Activated CD8-positive, alpha-beta memory T cell treated with anti-CD3 and anti-CD28 coated beads, Interleukin-2, amount 50 U/mL, for 24 hours (primary cell): ENCODE data around the gene MED22.
"Not testable (repeated sequence)": the region's sequence is repeated elsewhere in the genome, so short reads cannot be mapped to it uniquely, and the experiment has no call there.

ENCODE experiments used
- DNase-seq: peaks from one replicate; pipeline ENCODE4 v3.0.0-alpha.2; 2020; ENCODE audit errors: extremely low read depth

Gene MED22

GRCh38 chr9:133347985-133348717 is at the start of gene MED22, which contains the start of gene RPL7A:
Gene MED22 (minus strand): TSS chr9:133348131. CDS start chr9:133346662, 1,469 bp downstream.
Gene RPL7A (plus strand): TSS chr9:133348218. CDS start chr9:133348244, 26 bp downstream.
- peak; percentile 88 for DNase-seq

GRCh38 chr9:133397370-133397769 is 49.4 kb upstream of the MED22 start:
- no peak for DNase-seq

DNA sequence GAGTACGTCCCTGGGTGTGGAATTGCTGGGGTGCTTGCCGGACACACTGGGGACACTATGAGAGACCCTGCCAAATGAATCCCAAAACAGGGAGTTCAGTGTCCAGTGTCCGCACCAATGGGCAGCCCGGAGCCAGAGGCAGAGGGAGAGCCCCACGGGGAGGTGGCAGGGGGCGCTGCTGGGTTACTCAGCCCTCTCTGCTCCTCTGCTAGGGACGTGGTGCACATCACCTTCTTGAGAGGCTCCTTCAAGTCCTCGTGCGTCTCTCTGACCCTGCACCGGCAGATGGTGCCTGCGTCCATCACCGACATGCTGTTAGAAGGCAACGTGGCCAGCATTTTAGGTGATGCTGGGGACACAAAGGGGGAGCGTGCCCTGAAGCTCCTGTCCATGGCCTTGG is 49.0 kb upstream of the MED22 start:
- DNase-seq = no peak

- DNase-seq = no peak
Measured at GRCh38 chr9:133394687-133395271, 46.8 kb upstream of the MED22 start.

- DNase-seq = no peak
Measured at GRCh38 chr9:133393399-133393798, 45.5 kb upstream of the MED22 start.

DNA sequence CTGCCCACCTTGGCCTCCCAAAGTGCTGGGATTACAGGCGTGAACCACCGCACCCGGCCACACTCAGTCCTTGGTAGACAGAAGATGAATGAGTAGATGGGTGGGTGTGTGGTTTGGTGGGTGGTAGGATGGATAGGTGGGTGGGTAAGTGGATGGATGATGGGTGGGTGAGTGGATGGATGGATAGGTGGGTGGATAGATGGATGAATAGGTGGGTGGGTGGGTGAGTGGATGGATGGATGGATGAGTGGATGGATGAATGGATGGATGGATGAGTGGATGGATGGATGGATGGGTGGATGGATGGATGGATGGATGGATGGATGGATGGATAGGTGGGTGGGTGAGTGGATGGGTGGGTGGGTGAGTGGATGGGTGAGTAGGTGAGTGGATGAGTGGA is 44.4 kb upstream of the MED22 start:
- not testable (repeated sequence) for DNase-seq

- not testable (repeated sequence) for DNase-seq
Measured at GRCh38 chr9:133391449-133391848, 43.5 kb upstream of the MED22 start.

- no peak for DNase-seq
Measured at GRCh38 chr9:133390713-133391112, 42.8 kb upstream of the MED22 start.

DNA sequence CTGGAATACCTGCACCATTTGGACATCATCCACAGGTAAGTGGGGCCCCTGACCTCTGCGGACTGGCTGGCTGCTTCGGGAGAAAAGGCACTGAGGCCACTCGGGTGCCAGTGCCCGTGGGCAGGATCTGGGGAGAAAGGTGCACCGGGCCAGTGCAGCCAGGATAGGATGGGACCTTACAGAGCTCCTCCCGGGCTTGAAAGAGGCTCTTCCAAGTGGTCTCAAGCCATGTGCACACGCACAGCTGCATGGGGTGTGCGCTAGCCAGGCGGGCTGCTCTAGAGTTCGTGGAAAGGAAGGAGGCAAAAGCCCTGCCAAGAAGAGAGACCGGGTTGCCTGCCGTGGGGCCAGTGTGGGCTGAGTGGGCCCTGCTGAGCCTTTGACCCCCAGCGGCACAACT is 41.6 kb upstream of the MED22 start:
- DNase-seq = no peak

- DNase-seq = no peak
Measured at GRCh38 chr9:133389025-133389557, 41.2 kb upstream of the MED22 start.

DNA sequence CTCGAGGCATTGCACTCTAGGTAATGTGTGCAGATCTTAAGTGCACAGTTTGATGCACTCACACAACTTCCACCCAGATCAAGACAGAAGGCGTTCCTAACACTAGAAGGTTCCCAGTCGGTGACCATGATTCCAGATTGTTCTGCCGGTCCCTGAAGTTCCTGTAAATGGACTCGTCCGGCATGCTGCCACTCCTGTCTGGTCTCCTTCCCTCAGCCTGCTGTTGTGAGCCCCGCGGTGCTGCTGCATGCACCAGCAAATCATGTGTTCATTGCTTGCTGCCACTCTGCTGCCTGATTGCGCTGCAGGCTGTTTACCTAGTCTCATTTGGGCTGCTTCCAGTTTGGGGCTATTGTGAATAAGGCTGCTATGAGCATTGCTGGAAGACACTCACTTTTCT is 39.7 kb upstream of the MED22 start:
- no peak for DNase-seq

GRCh38 chr9:133386338-133386737 is 38.4 kb upstream of the MED22 start:
- DNase-seq = no peak

- DNase-seq = no peak
Measured at GRCh38 chr9:133385452-133385851, 37.5 kb upstream of the MED22 start.

GRCh38 chr9:133384736-133385321 is 36.9 kb upstream of the MED22 start:
- no peak for DNase-seq

DNA sequence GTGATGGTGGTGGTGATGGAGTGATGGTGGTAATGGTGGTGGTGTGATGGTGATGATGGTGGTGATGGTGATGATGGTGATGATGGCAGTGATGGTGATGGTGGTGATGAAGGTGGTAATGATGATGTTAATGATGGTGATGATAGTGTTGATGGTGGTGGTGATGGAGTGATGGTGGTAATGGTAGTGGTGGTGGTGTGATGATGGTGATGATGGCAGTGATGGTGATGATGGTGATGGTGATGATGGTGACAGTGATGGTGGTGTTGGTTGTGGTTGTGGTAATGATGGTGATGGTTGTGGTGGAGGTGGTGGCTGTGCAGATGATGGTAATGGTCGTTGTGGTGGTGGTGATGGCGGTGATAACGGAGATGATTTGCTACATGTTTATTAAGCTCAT is 35.5 kb upstream of the MED22 start:
- DNase-seq = no peak

DNA sequence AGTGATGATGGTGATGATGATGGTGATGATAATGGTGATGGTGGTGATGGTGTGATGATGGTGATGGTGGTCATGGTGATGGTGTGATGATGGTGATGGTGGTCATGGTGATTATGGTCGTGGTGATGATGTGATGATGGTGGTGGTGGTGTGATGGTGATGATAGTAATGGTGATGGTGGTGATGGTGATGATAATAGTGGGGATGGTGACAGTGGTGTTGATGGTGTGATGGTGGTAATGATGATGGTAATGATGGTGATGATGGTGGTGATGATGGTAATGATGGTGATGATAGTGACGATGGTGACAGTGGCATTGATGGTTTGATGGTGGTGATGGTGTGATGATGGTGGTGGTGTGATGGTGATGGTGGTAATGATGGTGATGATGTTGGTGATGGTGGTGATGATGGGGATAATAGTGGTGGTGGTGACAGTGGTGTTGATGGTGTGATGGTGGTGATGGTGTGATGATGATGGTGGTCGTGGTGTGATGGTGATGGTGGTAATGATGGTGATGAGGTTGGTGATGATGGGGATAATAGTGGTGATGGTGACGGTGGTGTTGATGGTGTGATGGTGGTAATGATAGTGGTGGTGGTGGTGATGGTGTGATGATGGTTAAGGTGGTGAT is 34.7 kb upstream of the MED22 start:
- no peak for DNase-seq

- no peak for DNase-seq
Measured at GRCh38 chr9:133380734-133381133, 32.8 kb upstream of the MED22 start.

DNA sequence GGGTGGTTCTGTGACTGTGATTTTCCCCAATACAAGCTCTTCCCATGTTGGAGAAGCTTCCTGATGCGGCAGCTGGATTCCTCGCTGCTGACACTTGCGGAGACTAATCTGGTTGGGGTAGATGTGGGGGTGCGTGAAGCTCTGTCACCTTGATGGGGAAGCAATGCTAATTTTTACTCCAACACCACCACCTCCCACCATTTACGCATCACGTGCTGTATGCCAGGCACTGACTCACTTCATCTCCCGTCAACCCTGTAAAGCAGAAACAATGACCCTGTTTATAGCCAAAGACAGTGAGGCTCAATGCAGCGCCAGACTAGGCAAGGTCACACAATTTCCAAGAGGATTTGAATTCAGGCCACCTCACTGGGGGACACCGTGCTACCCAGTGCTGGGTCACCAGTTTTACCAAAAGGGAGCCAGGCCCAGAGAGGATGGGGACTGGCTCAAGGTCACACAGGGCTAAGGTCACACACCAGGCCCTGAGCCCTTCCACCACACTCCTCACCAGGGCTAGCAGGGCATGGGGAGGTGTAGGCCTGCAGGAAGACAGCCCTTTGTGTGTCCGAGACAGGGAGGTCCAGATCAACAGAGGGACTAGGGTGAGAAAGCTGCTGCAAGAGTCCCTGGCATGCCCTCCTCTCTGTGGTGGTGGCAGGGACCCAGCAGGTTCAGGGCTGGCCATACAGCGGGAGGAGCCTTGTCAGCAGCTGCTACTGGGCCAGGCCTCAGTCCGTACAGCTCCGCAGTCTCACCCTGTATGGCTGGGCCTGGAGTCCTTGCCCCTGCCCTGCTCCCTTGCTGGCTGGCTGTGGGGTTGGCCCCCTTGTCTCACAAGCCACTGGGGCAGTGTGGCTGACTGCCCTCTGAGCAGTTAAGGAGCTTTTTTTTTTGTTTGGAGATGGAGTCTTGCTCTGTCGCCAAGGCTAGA is 31.5 kb upstream of the MED22 start:
- no peak for DNase-seq

DNA sequence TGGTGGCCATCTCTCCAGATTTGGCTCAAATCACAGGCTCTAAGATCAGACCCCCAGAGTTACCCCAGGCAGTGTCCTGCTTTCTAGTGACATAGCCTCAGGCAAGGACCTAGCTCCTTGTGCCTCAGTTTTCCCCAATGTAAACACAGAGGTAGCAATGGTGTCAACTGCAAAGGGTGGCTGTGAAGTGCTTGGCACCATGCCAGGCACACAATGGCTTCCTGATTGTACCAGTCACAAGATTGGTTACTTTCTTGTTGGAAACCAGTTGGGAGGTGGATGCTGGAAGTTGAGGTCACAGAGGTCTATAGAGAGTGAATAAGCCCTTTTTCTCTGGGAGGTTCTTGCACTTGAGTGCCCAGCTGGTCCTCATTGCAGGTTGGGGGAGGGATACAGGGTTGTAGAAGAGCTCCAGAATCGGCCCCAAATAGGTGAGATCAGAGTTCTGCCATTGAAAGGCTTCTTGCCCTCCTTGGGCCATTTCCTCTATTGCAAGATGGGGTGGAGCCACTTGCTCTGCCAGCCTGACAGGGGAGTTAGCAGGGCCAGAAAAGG is 30.6 kb upstream of the MED22 start:
- no peak for DNase-seq

GRCh38 chr9:133377721-133378216 is 29.8 kb upstream of the MED22 start:
- no peak for DNase-seq

DNA sequence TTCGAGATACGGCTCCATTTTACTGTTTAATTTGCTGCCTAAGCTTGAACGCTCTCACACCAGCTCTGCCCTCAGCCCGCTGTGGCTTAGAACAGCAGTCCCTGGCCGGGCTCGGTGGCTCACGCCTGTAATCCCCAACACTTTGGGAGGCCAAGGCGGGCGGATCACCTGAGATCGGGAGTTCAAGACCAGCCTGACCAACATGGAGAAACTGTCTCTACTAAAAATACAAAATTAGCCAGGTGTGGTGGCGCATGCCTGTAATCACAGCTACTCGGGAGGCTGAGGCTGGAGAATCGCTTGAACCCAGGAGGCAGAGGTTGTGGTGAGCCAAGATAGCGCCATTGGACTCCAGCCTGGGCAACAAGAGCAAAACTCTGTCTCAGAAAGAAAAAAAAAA is 29.3 kb upstream of the MED22 start:
- DNase-seq = not testable (repeated sequence)
